Testis (tissue), 2 donors: ENCODE data around the gene INPP4A.

Experiments used
- CTCF ChIP-seq, 3 experiments: fragments of 450-650 bp in 2 of 3; fragments of 200-600 bp in 1 of 3; sonication (generic) in 1 of 3; IDR thresholded peaks; one replicate each; pipeline ENCODE4 v1.5.1; 2016 to 2019; ENCODE audit warnings: antibody characterized with exemption in 3 of 3, mild to moderate bottlenecking in 2 of 3, moderate library complexity in 1 of 3
- POLR2A ChIP-seq: fragments of 450-650 bp; IDR thresholded peaks from one replicate; pipeline ENCODE4 v1.6.1; 2017; ENCODE audit warnings: antibody characterized with exemption, mild to moderate bottlenecking, moderate library complexity

GRCh38 chr2:98463551-98463971 is 18.9 kb downstream of the INPP4A start:
- TF ChIP-seq CTCF (IDR thresholded peaks at IDR 0.05) (no peak), POLR2A (no peak)
